HepG2 (cell line): ENCODE results near the gene MOB3C. TPM values are rescaled to one million over a fixed set of nuclear protein-coding genes. Genes with fewer than 3 reads are reported as not detected.

Experiments
- ARNTL ChIP-seq: sonication (generic); formaldehyde crosslinking; IDR thresholded peaks from 2 replicates; pipeline ENCODE4 v1.4.0; 2020; ENCODE audit warnings: mild to moderate bottlenecking, missing genetic modification reagents
- ATF1 ChIP-seq: IDR thresholded peaks from 2 replicates; pipeline ENCODE4 v1.6.1; 2016; ENCODE audit warnings: mild to moderate bottlenecking, control low read depth
- CHD4 ChIP-seq: fragments of 200-600 bp; sonication (generic); IDR thresholded peaks from 2 replicates; pipeline ENCODE4 v1.7.0; 2017; ENCODE audit warnings: mild to moderate bottlenecking, low read length, borderline replicate concordance
- FOXP1 ChIP-seq, 2 experiments: fragments of 450-650 bp in 1 of 2; IDR thresholded peaks; 2 replicates each; pipeline ENCODE4 v1.6.1; 2017 to 2018; ENCODE audit warnings: antibody characterized with exemption in 1 of 2
- GABPB1 ChIP-seq: IDR thresholded peaks from 2 replicates; pipeline ENCODE4 v1.6.1; 2016; ENCODE audit warnings: mild to moderate bottlenecking, missing genetic modification reagents, moderate library complexity, missing compliant biosample characterization
- IRF2 ChIP-seq: IDR thresholded peaks from 2 replicates; pipeline ENCODE4 v1.6.1; 2018; ENCODE audit warnings: missing genetic modification reagents, missing compliant biosample characterization
- MED1 ChIP-seq: sonication (generic); formaldehyde crosslinking; IDR thresholded peaks from 2 replicates; pipeline ENCODE4 v1.4.0; 2020; ENCODE audit warnings: missing genetic modification reagents
- MTF2 ChIP-seq: sonication (generic); formaldehyde crosslinking; IDR thresholded peaks from 2 replicates; pipeline ENCODE4 v1.5.0; 2020; ENCODE audit warnings: missing genetic modification reagents, borderline replicate concordance
- NAIF1 ChIP-seq: sonication (generic); formaldehyde crosslinking; IDR thresholded peaks from 2 replicates; pipeline ENCODE4 v1.5.0; 2020; ENCODE audit warnings: mild to moderate bottlenecking, missing genetic modification reagents, borderline replicate concordance
- NFATC3 ChIP-seq: sonication (generic); formaldehyde crosslinking; IDR thresholded peaks from 2 replicates; pipeline ENCODE4 v1.5.1; 2020; ENCODE audit warnings: mild to moderate bottlenecking, missing genetic modification reagents
- PCBP2 ChIP-seq: fragments of 200-400 bp; formaldehyde crosslinking; optimal IDR thresholded peaks from 2 replicates; pipeline ENCODE3; 2018; ENCODE audit warnings: low read length, low read depth; ENCODE audit not compliant: poor library complexity, severe bottlenecking
- PRMT3 ChIP-seq: sonication (generic); formaldehyde crosslinking; IDR thresholded peaks from 2 replicates; pipeline ENCODE4 v1.8.1; 2022; ENCODE audit warnings: low read depth, mild to moderate bottlenecking, moderate library complexity, missing genetic modification reagents, borderline replicate concordance
- TEAD3 ChIP-seq: optimal IDR thresholded peaks from 2 replicates; pipeline ENCODE3; 2016; ENCODE audit warnings: borderline replicate concordance
- ZNF235 ChIP-seq: sonication (generic); formaldehyde crosslinking; IDR thresholded peaks from 2 replicates; pipeline ENCODE4 v1.8.1; 2023; ENCODE audit warnings: mild to moderate bottlenecking, missing genetic modification reagents, borderline replicate concordance
- ZNF317 ChIP-seq: sonication (generic); formaldehyde crosslinking; IDR thresholded peaks from 2 replicates; pipeline ENCODE4 v1.5.0; 2020; ENCODE audit warnings: mild to moderate bottlenecking, missing genetic modification reagents
- ZNF678 ChIP-seq: sonication (generic); formaldehyde crosslinking; IDR thresholded peaks from 2 replicates; pipeline ENCODE4 v1.4.0; 2020; ENCODE audit warnings: mild to moderate bottlenecking, missing genetic modification reagents
- ZNF720 ChIP-seq: sonication (generic); formaldehyde crosslinking; IDR thresholded peaks from 2 replicates; pipeline ENCODE4 v1.4.0; 2020; ENCODE audit warnings: missing genetic modification reagents
- ZNF75D ChIP-seq: sonication (generic); formaldehyde crosslinking; IDR thresholded peaks from 2 replicates; pipeline ENCODE4 v1.8.1; 2023; ENCODE audit warnings: missing genetic modification reagents, mild to moderate bottlenecking, borderline replicate concordance
- ZSCAN20 ChIP-seq: sonication (generic); formaldehyde crosslinking; IDR thresholded peaks from 2 replicates; pipeline ENCODE4 v1.4.0; 2020; ENCODE audit warnings: missing genetic modification reagents, mild to moderate bottlenecking, borderline replicate concordance
- polyA plus RNA-seq, 8 experiments: library from polyadenylated mRNA; depleted of rRNA in 3 of 8; stranded (reverse) in 7 of 8; unstranded in 1 of 8; fragments of >200 nt; fragmentation: Illumina TruSeq in 4 of 8; extraction: Trizol in 4 of 8; gene quantifications; 2 replicates each; pipeline versions ENCODE4 v1.2.1 to v1.2.3, GENCODE V29; 2011 to 2016; ENCODE audit warnings: low read depth in 4 of 8, missing spikeins in 1 of 8, mixed read lengths in 1 of 8; ENCODE audit not compliant: insufficient read depth in 1 of 8
- total RNA-seq, 5 experiments: library from RNA; depleted of rRNA; stranded (reverse); fragments of >200 nt; fragmentation: Illumina TruSeq; extraction: Trizol; gene quantifications; 2 replicates each; pipeline ENCODE4 v1.2.3, GENCODE V29; 2016; ENCODE audit warnings: low read depth in 1 of 5
- TF ChIP-seq, protein P1 (sequence below): IDR thresholded peaks from 2 replicates; pipeline ENCODE4 v1.6.1; 2016; ENCODE audit warnings: missing genetic modification reagents, missing compliant biosample characterization
- TF ChIP-seq, protein P2 (sequence below): IDR thresholded peaks from 2 replicates; pipeline ENCODE4 v1.6.1; 2016; ENCODE audit warnings: missing compliant biosample characterization, missing genetic modification reagents, borderline replicate concordance
- TF ChIP-seq, protein P3 (sequence below): sonication (generic); formaldehyde crosslinking; IDR thresholded peaks from 2 replicates; pipeline ENCODE4 v1.5.1; 2020; ENCODE audit warnings: missing genetic modification reagents, mild to moderate bottlenecking, borderline replicate concordance
- TF ChIP-seq, protein P4 (sequence below): IDR thresholded peaks from 2 replicates; pipeline ENCODE4 v1.6.1; 2016; ENCODE audit warnings: mild to moderate bottlenecking
- TF ChIP-seq, protein P5 (sequence below): sonication (generic); formaldehyde crosslinking; IDR thresholded peaks from 2 replicates; pipeline ENCODE4 v1.4.0; 2020; ENCODE audit warnings: mild to moderate bottlenecking, low read depth, missing genetic modification reagents

Gene MOB3C
- total and polyA plus RNA-seq, 2 of the 13 experiments (the other 11 are each of a cell fraction or from before 2014, with no cell fraction given) = 3.5 to 4.1 TPM

DNA sequence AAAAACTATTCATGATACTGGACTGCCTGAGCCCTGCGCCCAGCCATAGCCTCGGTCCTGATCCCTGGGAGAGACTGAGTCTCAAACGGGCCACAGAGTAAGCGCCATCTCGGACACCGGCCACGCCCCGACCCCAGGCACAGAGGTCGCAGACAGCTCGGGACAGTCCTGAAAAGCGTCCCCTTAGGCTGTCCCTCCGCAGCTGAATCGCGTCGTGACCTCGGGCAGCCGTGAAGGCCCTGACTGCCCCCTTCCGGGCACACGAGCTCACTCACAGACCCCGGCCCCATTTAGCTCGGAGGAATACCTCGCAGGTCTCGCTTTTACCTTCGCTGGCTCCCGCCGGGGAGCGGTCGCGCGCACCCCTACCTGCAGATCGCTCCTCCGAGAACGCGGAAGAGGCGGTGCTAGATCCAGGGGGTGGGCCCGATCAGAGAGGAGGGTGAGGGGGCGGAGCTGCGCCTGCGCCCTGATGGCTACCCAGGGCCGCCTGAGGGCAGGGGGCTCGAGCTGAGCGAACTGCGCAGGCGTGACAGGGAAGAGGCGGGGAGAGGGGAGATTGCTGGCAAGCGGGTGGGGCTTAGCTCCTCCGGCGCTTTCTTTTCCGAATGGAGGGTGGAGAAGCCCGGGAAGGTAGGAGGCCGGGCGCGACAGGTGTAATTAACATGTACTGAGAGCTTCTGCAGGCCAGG, 12.6 kb downstream of the MOB3C start, which contains the start of gene MKNK1 (continued):
- TF ChIP-seq ZNF720 (no peak), ZNF235 (CRISPR knock-in tag) (no peak), ZNF317 (CRISPR knock-in tag) (no peak), ZNF75D (no peak), ARNTL (CRISPR knock-in tag) (no peak), PRMT3 (CRISPR knock-in tag) (no peak), NFATC3 (CRISPR knock-in tag) (no peak; the same call in 1 of the 2 replicates), PCBP2 (no peak), ZSCAN20 (CRISPR knock-in tag) (0 out of 2 replicates have a peak, but pooled peaks have one; percentile 16), ZNF678 (CRISPR knock-in tag) (no peak), IRF2 (CRISPR knock-in tag) (no peak; the same call in 1 of the 2 replicates), MED1 (CRISPR knock-in tag) (peak; percentile 26; the same call in 1 of the 2 replicates), ATF1 (CRISPR knock-in tag) (no peak), TEAD3 (CRISPR knock-in tag) (peak; percentile 88), CHD4 (no peak), NAIF1 (CRISPR knock-in tag) (no peak), FOXP1 (IDR thresholded peaks at IDR 0.05) (no peak), FOXP1 (CRISPR knock-in tag; IDR thresholded peaks at IDR 0.05) (0 out of 2 replicates have a peak, but pooled peaks have one; percentile 20), MTF2 (CRISPR knock-in tag) (no peak), GABPB1 (CRISPR knock-in tag) (peak; percentile 83)
- TF ChIP-seq, protein P1, sequence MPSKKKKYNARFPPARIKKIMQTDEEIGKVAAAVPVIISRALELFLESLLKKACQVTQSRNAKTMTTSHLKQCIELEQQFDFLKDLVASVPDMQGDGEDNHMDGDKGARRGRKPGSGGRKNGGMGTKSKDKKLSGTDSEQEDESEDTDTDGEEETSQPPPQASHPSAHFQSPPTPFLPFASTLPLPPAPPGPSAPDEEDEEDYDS (CRISPR knock-in tag) = peak; percentile 93
- TF ChIP-seq, protein P2, sequence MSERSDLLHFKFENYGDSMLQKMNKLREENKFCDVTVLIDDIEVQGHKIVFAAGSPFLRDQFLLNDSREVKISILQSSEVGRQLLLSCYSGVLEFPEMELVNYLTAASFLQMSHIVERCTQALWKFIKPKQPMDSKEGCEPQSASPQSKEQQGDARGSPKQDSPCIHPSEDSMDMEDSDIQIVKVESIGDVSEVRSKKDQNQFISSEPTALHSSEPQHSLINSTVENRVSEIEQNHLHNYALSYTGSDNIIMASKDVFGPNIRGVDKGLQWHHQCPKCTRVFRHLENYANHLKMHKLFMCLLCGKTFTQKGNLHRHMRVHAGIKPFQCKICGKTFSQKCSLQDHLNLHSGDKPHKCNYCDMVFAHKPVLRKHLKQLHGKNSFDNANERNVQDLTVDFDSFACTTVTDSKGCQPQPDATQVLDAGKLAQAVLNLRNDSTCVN (CRISPR knock-in tag) = 0 out of 2 replicates have a peak, but pooled peaks have one; percentile 50
- TF ChIP-seq, protein P3, sequence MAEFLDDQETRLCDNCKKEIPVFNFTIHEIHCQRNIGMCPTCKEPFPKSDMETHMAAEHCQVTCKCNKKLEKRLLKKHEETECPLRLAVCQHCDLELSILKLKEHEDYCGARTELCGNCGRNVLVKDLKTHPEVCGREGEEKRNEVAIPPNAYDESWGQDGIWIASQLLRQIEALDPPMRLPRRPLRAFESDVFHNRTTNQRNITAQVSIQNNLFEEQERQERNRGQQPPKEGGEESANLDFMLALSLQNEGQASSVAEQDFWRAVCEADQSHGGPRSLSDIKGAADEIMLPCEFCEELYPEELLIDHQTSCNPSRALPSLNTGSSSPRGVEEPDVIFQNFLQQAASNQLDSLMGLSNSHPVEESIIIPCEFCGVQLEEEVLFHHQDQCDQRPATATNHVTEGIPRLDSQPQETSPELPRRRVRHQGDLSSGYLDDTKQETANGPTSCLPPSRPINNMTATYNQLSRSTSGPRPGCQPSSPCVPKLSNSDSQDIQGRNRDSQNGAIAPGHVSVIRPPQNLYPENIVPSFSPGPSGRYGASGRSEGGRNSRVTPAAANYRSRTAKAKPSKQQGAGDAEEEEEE (CRISPR knock-in tag) = peak; percentile 25; the same call in 1 of the 2 replicates
- TF ChIP-seq, protein P4, sequence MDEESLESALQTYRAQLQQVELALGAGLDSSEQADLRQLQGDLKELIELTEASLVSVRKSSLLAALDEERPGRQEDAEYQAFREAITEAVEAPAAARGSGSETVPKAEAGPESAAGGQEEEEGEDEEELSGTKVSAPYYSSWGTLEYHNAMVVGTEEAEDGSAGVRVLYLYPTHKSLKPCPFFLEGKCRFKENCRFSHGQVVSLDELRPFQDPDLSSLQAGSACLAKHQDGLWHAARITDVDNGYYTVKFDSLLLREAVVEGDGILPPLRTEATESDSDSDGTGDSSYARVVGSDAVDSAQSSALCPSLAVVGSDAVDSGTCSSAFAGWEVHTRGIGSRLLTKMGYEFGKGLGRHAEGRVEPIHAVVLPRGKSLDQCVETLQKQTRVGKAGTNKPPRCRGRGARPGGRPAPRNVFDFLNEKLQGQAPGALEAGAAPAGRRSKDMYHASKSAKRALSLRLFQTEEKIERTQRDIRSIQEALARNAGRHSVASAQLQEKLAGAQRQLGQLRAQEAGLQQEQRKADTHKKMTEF (CRISPR knock-in tag) = peak; percentile 34; the same call in 1 of the 2 replicates
- TF ChIP-seq, protein P5, sequence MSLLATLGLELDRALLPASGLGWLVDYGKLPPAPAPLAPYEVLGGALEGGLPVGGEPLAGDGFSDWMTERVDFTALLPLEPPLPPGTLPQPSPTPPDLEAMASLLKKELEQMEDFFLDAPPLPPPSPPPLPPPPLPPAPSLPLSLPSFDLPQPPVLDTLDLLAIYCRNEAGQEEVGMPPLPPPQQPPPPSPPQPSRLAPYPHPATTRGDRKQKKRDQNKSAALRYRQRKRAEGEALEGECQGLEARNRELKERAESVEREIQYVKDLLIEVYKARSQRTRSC (CRISPR knock-in tag) = no peak
